ENCODE measurements around the gene IWS1.
"Not testable (repeated sequence)": the region's sequence is repeated elsewhere in the genome, so short reads cannot be mapped to it uniquely, and the experiment has no call there.

Gene IWS1

GRCh38 chr2:127573298-127573697, 47.0 kb upstream of the IWS1 start:
- no peak overlapping the region for H4K5ac ChIP-seq (ENCODE audit: low read length)
- H3K27me3 ChIP-seq (ENCODE audit: insufficient read depth, low read length, poor library complexity): no peaks in the 10 kb centered on the region
- H2BK15ac ChIP-seq (replicated peaks; ENCODE audit: low read depth): no peak overlapping the region
- no peak overlapping the region for H3K4me2 ChIP-seq (ENCODE audit: low read length)
- no peak overlapping the region for H3K4me3 ChIP-seq (ENCODE audit: low read length)
- H3K4ac ChIP-seq (ENCODE audit: low read depth, low read length): no peak overlapping the region
- H3K79me1 ChIP-seq (ENCODE audit: low read length): no peaks in the 10 kb centered on the region
- no CpG with 5 or more reads among the region's 6 CpGs for WGBS (ENCODE audit: extremely low coverage, insufficient coverage, low lambda C conversion rate)
- no peak overlapping the region for H2AK5ac ChIP-seq (ENCODE audit: low read length)
- H3K18ac ChIP-seq (ENCODE audit: low read length): no peak overlapping the region
- H2BK5ac ChIP-seq (ENCODE audit: low read length): no peak overlapping the region
- no peaks in the 10 kb centered on the region for H3K4me1 ChIP-seq (ENCODE audit: control insufficient read depth, low read depth, low read length)
- H2BK120ac ChIP-seq (ENCODE audit: low read depth, low read length): no peak overlapping the region
- no peak overlapping the region for H3K9ac ChIP-seq (ENCODE audit: low read length)
- DNase-seq: no peak
- H3K23ac ChIP-seq (ENCODE audit: low read length): no peak overlapping the region
- H3K36me3 ChIP-seq (ENCODE audit: control insufficient read depth, insufficient read depth, low read length): no peaks in the 10 kb centered on the region
- no peak overlapping the region for H4K8ac ChIP-seq (ENCODE audit: low read depth, low read length)
- no peak overlapping the region for H3K27ac ChIP-seq (ENCODE audit: low read depth, low read length)
- no peaks in the 10 kb centered on the region for H3K79me2 ChIP-seq (ENCODE audit: control insufficient read depth, insufficient read depth, low read length)
- H3K56ac ChIP-seq (ENCODE audit: low read length): no peak overlapping the region

DNA sequence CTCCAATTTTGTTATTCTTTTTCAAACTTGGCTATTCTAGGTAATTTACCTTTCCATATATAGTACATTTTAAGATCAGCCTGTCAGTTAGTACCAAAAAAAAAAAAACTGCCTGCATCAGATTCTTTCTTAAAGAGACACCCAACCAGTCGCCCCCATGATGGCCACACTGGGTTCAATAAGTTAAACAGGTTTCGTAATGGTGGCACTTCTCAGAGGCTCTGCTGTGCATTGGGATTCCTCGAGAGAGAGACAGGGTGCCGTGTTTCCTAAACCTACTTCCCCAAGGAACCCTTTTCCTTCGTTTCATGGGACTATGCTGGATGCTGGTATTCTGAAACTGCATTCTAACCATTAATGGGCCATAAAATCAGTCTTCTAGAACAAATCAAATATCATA, 46.6 kb upstream of the IWS1 start:
- no peak overlapping the region for H2BK15ac ChIP-seq (replicated peaks; ENCODE audit: low read depth)
- H3K9ac ChIP-seq (ENCODE audit: low read length): no peak overlapping the region
- H3K4me1 ChIP-seq (ENCODE audit: control insufficient read depth, low read depth, low read length): no peaks in the 10 kb centered on the region
- DNase-seq: no peak
- no CpG with 5 or more reads among the region's 5 CpGs for WGBS (ENCODE audit: extremely low coverage, insufficient coverage, low lambda C conversion rate)
- no peak overlapping the region for H2BK120ac ChIP-seq (ENCODE audit: low read depth, low read length)
- H3K79me2 ChIP-seq (ENCODE audit: control insufficient read depth, insufficient read depth, low read length): no peaks in the 10 kb centered on the region
- H3K23ac ChIP-seq (ENCODE audit: low read length): no peak overlapping the region
- no peak overlapping the region for H2BK5ac ChIP-seq (ENCODE audit: low read length)
- no peak overlapping the region for H3K56ac ChIP-seq (ENCODE audit: low read length)
- no peaks in the 10 kb centered on the region for H3K27me3 ChIP-seq (ENCODE audit: insufficient read depth, low read length, poor library complexity)
- no peak overlapping the region for H3K4me2 ChIP-seq (ENCODE audit: low read length)
- no peak overlapping the region for H3K4ac ChIP-seq (ENCODE audit: low read depth, low read length)
- H2AK5ac ChIP-seq (ENCODE audit: low read length): no peak overlapping the region
- no peak overlapping the region for H3K27ac ChIP-seq (ENCODE audit: low read depth, low read length)
- H4K5ac ChIP-seq (ENCODE audit: low read length): no peak overlapping the region
- H4K8ac ChIP-seq (ENCODE audit: low read depth, low read length): no peak overlapping the region
- no peaks in the 10 kb centered on the region for H3K79me1 ChIP-seq (ENCODE audit: low read length)
- H3K36me3 ChIP-seq (ENCODE audit: control insufficient read depth, insufficient read depth, low read length): no peaks in the 10 kb centered on the region
- H3K4me3 ChIP-seq (ENCODE audit: low read length): no peak overlapping the region
- no peak overlapping the region for H3K18ac ChIP-seq (ENCODE audit: low read length)

- H2BK5ac ChIP-seq (ENCODE audit: low read length); H3K27ac ChIP-seq (ENCODE audit: low read depth, low read length); H3K4me1 ChIP-seq (ENCODE audit: control insufficient read depth, low read depth, low read length); H2BK120ac ChIP-seq (ENCODE audit: low read depth, low read length); H3K4me3 ChIP-seq (ENCODE audit: low read length); H3K27me3 ChIP-seq (ENCODE audit: insufficient read depth, low read length, poor library complexity); H3K79me1 ChIP-seq (ENCODE audit: low read length); H3K36me3 ChIP-seq (ENCODE audit: control insufficient read depth, insufficient read depth, low read length); H4K8ac ChIP-seq (ENCODE audit: low read depth, low read length); H3K18ac ChIP-seq (ENCODE audit: low read length); H3K9ac ChIP-seq (ENCODE audit: low read length); DNase-seq; H4K5ac ChIP-seq (ENCODE audit: low read length); H3K23ac ChIP-seq (ENCODE audit: low read length); H3K4ac ChIP-seq (ENCODE audit: low read depth, low read length); H2AK5ac ChIP-seq (ENCODE audit: low read length); H2BK15ac ChIP-seq (replicated peaks; ENCODE audit: low read depth); H3K56ac ChIP-seq (ENCODE audit: low read length); H3K4me2 ChIP-seq (ENCODE audit: low read length); H3K79me2 ChIP-seq (ENCODE audit: control insufficient read depth, insufficient read depth, low read length): not testable (repeated sequence)
- no CpG with 5 or more reads among the region's 2 CpGs for WGBS (ENCODE audit: extremely low coverage, insufficient coverage, low lambda C conversion rate)
These were observed 46.1 kb upstream of the IWS1 start for GRCh38 chr2:127572352-127572751.

- Histone ChIP-seq H4K8ac (ENCODE audit: low read depth, low read length) (no peak overlapping the region), H3K4me3 (ENCODE audit: low read length) (no peak overlapping the region), H3K79me2 (ENCODE audit: control insufficient read depth, insufficient read depth, low read length) (no peaks in the 10 kb centered on the region), H2BK5ac (ENCODE audit: low read length) (no peak overlapping the region), H2AK5ac (ENCODE audit: low read length) (no peak overlapping the region), H2BK15ac (replicated peaks; ENCODE audit: low read depth) (no peak overlapping the region), H3K36me3 (ENCODE audit: control insufficient read depth, insufficient read depth, low read length) (no peaks in the 10 kb centered on the region), H3K18ac (ENCODE audit: low read length) (no peak overlapping the region), H3K9ac (ENCODE audit: low read length) (no peak overlapping the region), H4K5ac (ENCODE audit: low read length) (no peak overlapping the region), H3K4me2 (ENCODE audit: low read length) (no peak overlapping the region), H3K79me1 (ENCODE audit: low read length) (no peaks in the 10 kb centered on the region), H3K56ac (ENCODE audit: low read length) (no peak overlapping the region), H3K4ac (ENCODE audit: low read depth, low read length) (no peak overlapping the region), H3K27me3 (ENCODE audit: insufficient read depth, low read length, poor library complexity) (no peaks in the 10 kb centered on the region), H3K27ac (ENCODE audit: low read depth, low read length) (no peak overlapping the region), H2BK120ac (ENCODE audit: low read depth, low read length) (no peak overlapping the region), H3K4me1 (ENCODE audit: control insufficient read depth, low read depth, low read length) (no peaks in the 10 kb centered on the region), H3K23ac (ENCODE audit: low read length) (no peak overlapping the region)
- WGBS (ENCODE audit: extremely low coverage, insufficient coverage, low lambda C conversion rate): no CpG with 5 or more reads among the region's 18 CpGs
- DNase-seq: no peak
These were observed 44.3 kb upstream of the IWS1 start for GRCh38 chr2:127570282-127571250.

DNA sequence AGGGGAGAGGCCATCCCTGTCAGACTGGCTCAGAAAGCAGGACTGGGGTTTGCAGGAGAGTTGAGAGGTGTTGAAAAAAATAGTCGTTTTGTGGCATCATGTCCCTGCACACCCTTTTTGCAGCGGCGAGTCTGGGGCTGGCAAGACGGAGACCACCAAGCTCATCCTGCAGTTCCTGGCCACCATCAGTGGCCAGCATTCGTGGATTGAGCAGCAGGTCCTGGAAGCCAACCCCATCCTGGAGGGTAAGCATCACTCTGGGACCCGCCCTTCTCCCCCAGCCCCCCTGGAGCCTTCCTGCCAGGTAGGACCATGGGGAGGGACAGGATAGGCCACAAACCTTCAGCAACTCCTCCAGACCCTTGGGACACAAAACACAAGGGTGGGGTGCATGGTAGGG, 43.4 kb upstream of the IWS1 start:
- Histone ChIP-seq H3K23ac (ENCODE audit: low read length) (no peak overlapping the region), H2AK5ac (ENCODE audit: low read length) (no peak overlapping the region), H3K18ac (ENCODE audit: low read length) (no peak overlapping the region), H2BK15ac (replicated peaks; ENCODE audit: low read depth) (no peak overlapping the region), H3K27ac (ENCODE audit: low read depth, low read length) (no peak overlapping the region), H2BK5ac (ENCODE audit: low read length) (no peak overlapping the region), H3K79me2 (ENCODE audit: control insufficient read depth, insufficient read depth, low read length) (no peaks in the 10 kb centered on the region), H3K79me1 (ENCODE audit: low read length) (no peaks in the 10 kb centered on the region), H3K4me1 (ENCODE audit: control insufficient read depth, low read depth, low read length) (no peaks in the 10 kb centered on the region), H3K56ac (ENCODE audit: low read length) (no peak overlapping the region), H3K27me3 (ENCODE audit: insufficient read depth, low read length, poor library complexity) (no peaks in the 10 kb centered on the region), H3K9ac (ENCODE audit: low read length) (no peak overlapping the region), H2BK120ac (ENCODE audit: low read depth, low read length) (no peak overlapping the region), H3K4me3 (ENCODE audit: low read length) (no peak overlapping the region), H3K4ac (ENCODE audit: low read depth, low read length) (no peak overlapping the region), H4K5ac (ENCODE audit: low read length) (no peak overlapping the region), H4K8ac (ENCODE audit: low read depth, low read length) (no peak overlapping the region), H3K36me3 (ENCODE audit: control insufficient read depth, insufficient read depth, low read length) (no peaks in the 10 kb centered on the region), H3K4me2 (ENCODE audit: low read length) (no peak overlapping the region)
- no peak for DNase-seq
- no CpG with 5 or more reads among the region's 6 CpGs for WGBS (ENCODE audit: extremely low coverage, insufficient coverage, low lambda C conversion rate)

DNA sequence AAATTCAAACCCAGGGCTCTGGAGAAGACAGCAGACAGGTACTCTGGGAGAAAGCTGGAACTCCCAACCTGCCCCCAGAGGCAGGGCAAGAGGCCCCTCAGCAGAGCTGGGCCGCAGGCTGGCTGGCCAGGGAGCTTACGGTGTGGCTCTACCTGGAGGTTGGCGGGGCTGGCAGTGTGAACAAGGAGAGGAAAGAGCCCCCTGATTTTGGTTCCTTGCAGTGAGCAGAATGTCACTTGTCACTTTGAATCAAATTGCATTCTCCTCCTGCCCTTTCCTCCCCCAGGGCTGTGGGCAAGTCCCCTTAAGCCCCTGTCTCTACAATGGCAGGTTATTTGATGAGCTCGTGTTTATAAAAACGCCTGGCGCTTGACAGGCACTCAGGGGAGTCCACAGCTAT, 41.8 kb upstream of the IWS1 start:
- H3K79me1 ChIP-seq (ENCODE audit: low read length): no peaks in the 10 kb centered on the region
- H2BK120ac ChIP-seq (ENCODE audit: low read depth, low read length): no peak overlapping the region
- no peak overlapping the region for H4K5ac ChIP-seq (ENCODE audit: low read length)
- no peak overlapping the region for H3K4me3 ChIP-seq (ENCODE audit: low read length)
- H3K27me3 ChIP-seq (ENCODE audit: insufficient read depth, low read length, poor library complexity): no peaks in the 10 kb centered on the region
- H2AK5ac ChIP-seq (ENCODE audit: low read length): no peak overlapping the region
- no peak overlapping the region for H3K4me2 ChIP-seq (ENCODE audit: low read length)
- no peak overlapping the region for H2BK15ac ChIP-seq (replicated peaks; ENCODE audit: low read depth)
- H2BK5ac ChIP-seq (ENCODE audit: low read length): no peak overlapping the region
- H3K36me3 ChIP-seq (ENCODE audit: control insufficient read depth, insufficient read depth, low read length): no peaks in the 10 kb centered on the region
- no peak overlapping the region for H3K18ac ChIP-seq (ENCODE audit: low read length)
- no peak overlapping the region for H4K8ac ChIP-seq (ENCODE audit: low read depth, low read length)
- no peak for DNase-seq
- H3K9ac ChIP-seq (ENCODE audit: low read length): no peak overlapping the region
- no CpG with 5 or more reads among the region's 6 CpGs for WGBS (ENCODE audit: extremely low coverage, insufficient coverage, low lambda C conversion rate)
- H3K27ac ChIP-seq (ENCODE audit: low read depth, low read length): no peak overlapping the region
- H3K4me1 ChIP-seq (ENCODE audit: control insufficient read depth, low read depth, low read length): no peaks in the 10 kb centered on the region
- H3K23ac ChIP-seq (ENCODE audit: low read length): no peak overlapping the region
- no peaks in the 10 kb centered on the region for H3K79me2 ChIP-seq (ENCODE audit: control insufficient read depth, insufficient read depth, low read length)
- H3K56ac ChIP-seq (ENCODE audit: low read length): no peak overlapping the region
- no peak overlapping the region for H3K4ac ChIP-seq (ENCODE audit: low read depth, low read length)

Data from mesendoderm (in vitro differentiated cells).